GM21423 (cell line): Measurements from ENCODE around the gene DNAI4.
"Not testable (repeated sequence)": the region's sequence is repeated elsewhere in the genome, so short reads cannot be mapped to it uniquely, and the experiment has no call there.

Source experiments
- ATAC-seq: cut with Tn5 transposase; IDR thresholded peaks from one replicate; pipeline ENCODE4 v1.9.1; 2021; ENCODE audit warnings: mild to moderate bottlenecking, moderate library complexity; ENCODE audit not compliant: unreplicated experiment

DNAI4 gene

GRCh38 chr1:66848193-66848592, 76.5 kb downstream of the DNAI4 start:
- no peak for ATAC-seq

GRCh38 chr1:66840929-66841328, 83.7 kb downstream of the DNAI4 start:
- no peak for ATAC-seq

GRCh38 chr1:66834926-66835325, 89.7 kb downstream of the DNAI4 start:
- no peak for ATAC-seq

- no peak for ATAC-seq
These were observed 91.5 kb downstream of the DNAI4 start for GRCh38 chr1:66833112-66833511.

GRCh38 chr1:66831529-66832239, 93.0 kb downstream of the DNAI4 start:
- no peak for ATAC-seq

GRCh38 chr1:66824771-66825170, 99.9 kb downstream of the DNAI4 start:
- ATAC-seq: no peak

GRCh38 chr1:66809736-66810326, 114.8 kb downstream of the DNAI4 start:
- ATAC-seq: no peak

- no peak for ATAC-seq
These were observed 115.4 kb downstream of the DNAI4 start for GRCh38 chr1:66809245-66809644.

GRCh38 chr1:66795839-66796238, 128.8 kb downstream of the DNAI4 start:
- not testable (repeated sequence) for ATAC-seq

GRCh38 chr1:66791621-66792610, 132.7 kb downstream of the DNAI4 start:
- ATAC-seq: no peak

- peak; percentile 80 for ATAC-seq
These were observed 136.3 kb downstream of the DNAI4 start for GRCh38 chr1:66788231-66788939.

GRCh38 chr1:66787641-66788040, 137.0 kb downstream of the DNAI4 start:
- no peak for ATAC-seq

GRCh38 chr1:66785800-66786199, 138.9 kb downstream of the DNAI4 start:
- ATAC-seq: not testable (repeated sequence)

- no peak for ATAC-seq
These were observed 145.1 kb downstream of the DNAI4 start for GRCh38 chr1:66779475-66780078.

GRCh38 chr1:66778969-66779368, 145.7 kb downstream of the DNAI4 start:
- ATAC-seq: no peak

- no peak for ATAC-seq
These were observed 146.4 kb downstream of the DNAI4 start for GRCh38 chr1:66778266-66778665.

- ATAC-seq: no peak
These were observed 146.8 kb downstream of the DNAI4 start for GRCh38 chr1:66777831-66778230.

- ATAC-seq: no peak
These were observed 149.0 kb downstream of the DNAI4 start for GRCh38 chr1:66775646-66776045.

- ATAC-seq: no peak
These were observed 150.2 kb downstream of the DNAI4 start for GRCh38 chr1:66774438-66774837.

- no peak for ATAC-seq
These were observed 151.4 kb downstream of the DNAI4 start for GRCh38 chr1:66773227-66773626.
